HCT116 (cell line): ENCODE results near the gene TBCCD1. TPM values are rescaled to one million over a fixed set of nuclear protein-coding genes. Genes with fewer than 3 reads are reported as not detected.
"Not testable (repeated sequence)": the region's sequence is repeated elsewhere in the genome, so short reads cannot be mapped to it uniquely, and the experiment has no call there.

ENCODE experiments used
- ATAC-seq: fragments of 200-7000 bp; cut with Tn5 transposase; 2 replicates; pipeline ENCODE4 v1.9.1; 2020; ENCODE audit warnings: mild to moderate bottlenecking, moderate library complexity
- BruUV-seq: library from RNA; stranded (reverse); fragments of 400-500 nt; replicated peaks from 2 replicates; lab custom pipeline; 2021; lab: Mats Ljungman, UMichigan
- CTCF ChIA-PET: fragments of 300-600 bp; sonication (Branson Sonifier 250); formaldehyde crosslinking; loops from one replicate; lab custom pipeline; 2021; ENCODE audit warnings: antibody characterized with exemption; lab: Charles Lee
- POLR2A ChIA-PET: fragments of 300-600, 350-600 bp; sonication (Branson Sonifier 250); formaldehyde crosslinking; loops from one replicate; lab custom pipeline; 2021; ENCODE audit warnings: antibody characterized with exemption; lab: Charles Lee
- RAD21 ChIA-PET, 2 experiments: fragments of 300-600 bp; sonication (Branson Sonifier 250); formaldehyde crosslinking; loops; one replicate each; lab custom pipeline; 2023; ENCODE audit warnings: low total read pairs in 2 of 2; ENCODE audit not compliant: uncharacterized antibody in 2 of 2, unreplicated experiment in 2 of 2, low non-redundant PET in 1 of 2; lab: Charles Lee
- DNase-seq: peaks from one replicate; pipeline ENCODE4 v3.0.0-alpha.2; 2010; ENCODE audit warnings: low read depth, low spot score
- H2AFZ ChIP-seq: fragments of 200-600 bp; shearing (Covaris generic), sonication (generic); 2 replicates; pipeline ENCODE4 v1.6.1; 2017; ENCODE audit warnings: low read depth, mixed run types, mixed read lengths, antibody characterized with exemption, low read length; ENCODE audit not compliant: poor library complexity, severe bottlenecking
- H3K27ac ChIP-seq: 2 replicates; pipeline ENCODE4 v1.5.1; 2012; ENCODE audit warnings: low read depth, low read length
- H3K27me3 ChIP-seq: fragments of 200-600 bp; sonication (generic); 2 replicates; pipeline ENCODE4 v1.6.1; 2016; ENCODE audit warnings: mixed run types, low read length, mixed read lengths; ENCODE audit not compliant: insufficient read depth
- H3K36me3 ChIP-seq, 2 experiments: fragments of 200-500 bp in 1 of 2; fragments of 200-600 bp in 1 of 2; sonication (Bioruptor generic) in 1 of 2; sonication (generic) in 1 of 2; 2 replicates each; pipeline versions ENCODE4 v1.5.1 to v1.6.1; 2014 to 2016; ENCODE audit warnings: low read length in 2 of 2, inconsistent platforms in 1 of 2, mixed read lengths in 1 of 2, mixed run types in 1 of 2; ENCODE audit not compliant: insufficient read depth in 2 of 2, control insufficient read depth in 1 of 2
- H3K4me1 ChIP-seq, 2 experiments: fragments of 200-600 bp in 1 of 2; sonication (generic) in 1 of 2; 2 replicates each; pipeline versions ENCODE4 v1.5.1 to v1.6.1; 2012 to 2017; ENCODE audit warnings: low read length in 2 of 2, inconsistent platforms in 1 of 2, mild to moderate bottlenecking in 1 of 2, mixed read lengths in 1 of 2, mixed run types in 1 of 2, moderate library complexity in 1 of 2; ENCODE audit not compliant: insufficient read depth in 2 of 2, control insufficient read depth in 1 of 2
- H3K4me2 ChIP-seq: fragments of 200-600 bp; sonication (generic); 2 replicates; pipeline ENCODE4 v1.6.1; 2017; ENCODE audit warnings: mixed run types, low read length, mixed read lengths
- H3K4me3 ChIP-seq, 2 experiments: fragments of 200-600 bp in 1 of 2; sonication (generic) in 1 of 2; replicated peaks in 1 of 2; 2 replicates each; pipeline ENCODE4 v1.5.1; 2011 to 2016; ENCODE audit warnings: low read length in 2 of 2, control low read depth in 1 of 2, low read depth in 1 of 2, mild to moderate bottlenecking in 1 of 2, mixed read lengths in 1 of 2, mixed run types in 1 of 2
- H3K79me2 ChIP-seq: fragments of 200-600 bp; sonication (generic); 2 replicates; pipeline ENCODE4 v1.6.1; 2017; ENCODE audit warnings: mild to moderate bottlenecking, mixed run types, low read length, moderate library complexity, mixed read lengths; ENCODE audit not compliant: insufficient read depth
- H3K9ac ChIP-seq: fragments of 200-600 bp; sonication (generic); 2 replicates; pipeline ENCODE4 v1.6.1; 2016; ENCODE audit warnings: low read length, mixed read lengths
- H3K9me2 ChIP-seq: fragments of 200-600 bp; sonication (generic), shearing (Covaris generic); 2 replicates; pipeline ENCODE4 v1.6.1; 2017; ENCODE audit warnings: mixed run types, mild to moderate bottlenecking, moderate library complexity; ENCODE audit not compliant: insufficient read depth
- H3K9me3 ChIP-seq, 2 experiments: fragments of 200-500 bp in 1 of 2; fragments of 200-600 bp in 1 of 2; sonication (Bioruptor generic) in 1 of 2; sonication (generic) in 1 of 2; 2 replicates each; pipeline ENCODE4 v1.6.1; 2014 to 2017; ENCODE audit warnings: low read length in 2 of 2, mixed read lengths in 2 of 2, inconsistent platforms in 1 of 2, low read depth in 1 of 2, mild to moderate bottlenecking in 1 of 2, mixed run types in 1 of 2, moderate library complexity in 1 of 2; ENCODE audit not compliant: control insufficient read depth in 1 of 2, insufficient read depth in 1 of 2
- H4K20me1 ChIP-seq: fragments of 200-600 bp; sonication (generic), shearing (Covaris generic); 2 replicates; pipeline ENCODE4 v1.6.1; 2017; ENCODE audit warnings: mixed run types, mild to moderate bottlenecking, moderate library complexity; ENCODE audit not compliant: insufficient read depth
- EGR1 ChIP-seq: IDR thresholded peaks from 2 replicates; pipeline ENCODE4 v1.6.1; 2012; ENCODE audit warnings: low read depth
- ELF1 ChIP-seq: IDR thresholded peaks from 2 replicates; pipeline ENCODE4 v1.6.1; 2012; ENCODE audit warnings: low read depth, borderline replicate concordance
- EZH2 ChIP-seq: fragments of 200-600 bp; sonication (generic); IDR thresholded peaks from 2 replicates; pipeline ENCODE4 v1.6.1; 2017; ENCODE audit warnings: antibody characterized with exemption, mixed run types
- JUND ChIP-seq: IDR thresholded peaks from 2 replicates; pipeline ENCODE4 v1.6.1; 2012
- POLR2AphosphoS5 ChIP-seq: IDR thresholded peaks from 2 replicates; pipeline ENCODE4 v1.6.1; 2011; ENCODE audit warnings: mild to moderate bottlenecking, low read depth, low read length, moderate library complexity
- RAD21 ChIP-seq: IDR thresholded peaks from 2 replicates; pipeline ENCODE4 v1.6.1; 2012; ENCODE audit warnings: low read depth, mild to moderate bottlenecking
- SP1 ChIP-seq: IDR thresholded peaks from 2 replicates; pipeline ENCODE4 v1.6.1; 2012; ENCODE audit warnings: low read depth
- SRF ChIP-seq: IDR thresholded peaks from 2 replicates; pipeline ENCODE4 v1.6.1; 2012; ENCODE audit warnings: low read depth
- TCF7L2 ChIP-seq: IDR thresholded peaks from 2 replicates; pipeline ENCODE4 v1.7.0; 2011; ENCODE audit warnings: borderline replicate concordance, inconsistent platforms; ENCODE audit not compliant: insufficient read depth, insufficient read length; ENCODE audit errors: extremely low read depth
- YY1 ChIP-seq: IDR thresholded peaks from 2 replicates; pipeline ENCODE4 v1.6.1; 2011; ENCODE audit warnings: low read length, low read depth, moderate library complexity, mild to moderate bottlenecking; ENCODE audit not compliant: insufficient replicate concordance; ENCODE audit errors: extremely low read depth
- ZNF274 ChIP-seq: fragments of 200-500 bp; sonication (Bioruptor generic); IDR thresholded peaks from 2 replicates; pipeline ENCODE4 v1.6.1; 2014; ENCODE audit warnings: mild to moderate bottlenecking, low read depth, low read length, inconsistent platforms
- intact Hi-C: fragments of 100-400 bp; cut with micrococcal nuclease; formaldehyde crosslinking; loops from 2 replicates; pipeline ENCODE4 v1.10.0; 2022
- total RNA-seq: library from RNA; stranded (reverse); gene quantifications from one replicate; pipeline ENCODE4 v1.2.1, GENCODE V29; 2021; ENCODE audit not compliant: unreplicated experiment
- TF ChIP-seq, protein P1 (sequence below), 3 experiments: fragments of 200-600 bp in 1 of 3; sonication (generic) in 1 of 3; IDR thresholded peaks in 2 of 3; conservative IDR thresholded peaks in 1 of 3; 2 replicates each; pipeline ENCODE4 v1.5.1; 2012 to 2017; ENCODE audit warnings: low read depth in 2 of 3, low read length in 2 of 3, antibody characterized with exemption in 1 of 3, borderline replicate concordance in 1 of 3, control low read depth in 1 of 3, mild to moderate bottlenecking in 1 of 3, mixed read lengths in 1 of 3, mixed run types in 1 of 3, moderate library complexity in 1 of 3; ENCODE audit not compliant: insufficient read depth in 1 of 3
- TF ChIP-seq, protein P2 (sequence below): IDR thresholded peaks from 2 replicates; pipeline ENCODE4 v1.6.1; 2011; ENCODE audit warnings: mild to moderate bottlenecking, low read length, moderate library complexity; ENCODE audit not compliant: insufficient replicate concordance; ENCODE audit errors: extremely low read depth

Gene TBCCD1
- total RNA-seq, 1 experiment from 2014 or later = 16.8 TPM

DNA sequence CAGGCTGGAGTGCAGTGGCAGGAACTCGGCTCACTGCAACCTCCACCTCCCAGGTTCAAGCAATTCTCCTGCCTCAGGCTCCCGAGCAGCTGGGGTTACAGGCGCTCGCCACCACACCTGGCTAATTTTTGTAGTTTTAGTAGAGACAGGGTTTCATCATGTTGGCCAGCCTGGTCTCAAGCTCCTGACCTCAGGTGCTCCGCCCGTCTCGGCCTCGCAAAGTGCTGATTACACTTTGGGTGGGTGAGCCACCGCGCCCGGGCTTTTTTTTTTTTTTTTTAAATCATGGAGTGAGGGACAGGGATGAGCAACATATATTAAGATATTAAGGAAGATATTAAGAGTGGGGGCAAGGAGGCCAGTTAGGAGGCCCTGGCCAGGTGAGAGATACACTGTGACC lies 2.2 kb upstream of the TBCCD1 start:
- DNase-seq, ATAC-seq, BruUV-seq, H4K20me1 ChIP-seq, H2AFZ ChIP-seq, H3K27me3 ChIP-seq, H3K9me3 ChIP-seq, CTCF ChIA-PET, H3K9me2 ChIP-seq, RAD21 ChIA-PET: not testable (repeated sequence)
- peak overlapping the region; percentile 87 to 94 for H3K4me3 ChIP-seq
- H3K27ac ChIP-seq = peak overlapping the region; percentile 44; the same call in 1 of the 2 replicates
- POLR2A ChIA-PET = interaction anchor here (1.3 to 1.6 kb wide), 2 partner anchors 12 to 21 kb away, joined by 9 read pairs; no protein-coding TSS in a partner anchor
- H3K4me1 ChIP-seq = peaks cover 11 to 32% of the 10 kb centered on the region in 2 experiments
- intact Hi-C loops = loop anchor here (5.0 kb wide), 1 partner anchor 238 kb away; the partner anchor contains the start of gene RFC4
- peak overlapping the region; percentile 92 for H3K4me2 ChIP-seq
- H3K36me3 ChIP-seq = peaks cover 11 to 13% of the 10 kb centered on the region in 2 experiments; a peak in 3 of 4 replicates
- H3K9ac ChIP-seq = peak overlapping the region; percentile 89
- peaks cover 72% of the 10 kb centered on the region for H3K79me2 ChIP-seq

DNA sequence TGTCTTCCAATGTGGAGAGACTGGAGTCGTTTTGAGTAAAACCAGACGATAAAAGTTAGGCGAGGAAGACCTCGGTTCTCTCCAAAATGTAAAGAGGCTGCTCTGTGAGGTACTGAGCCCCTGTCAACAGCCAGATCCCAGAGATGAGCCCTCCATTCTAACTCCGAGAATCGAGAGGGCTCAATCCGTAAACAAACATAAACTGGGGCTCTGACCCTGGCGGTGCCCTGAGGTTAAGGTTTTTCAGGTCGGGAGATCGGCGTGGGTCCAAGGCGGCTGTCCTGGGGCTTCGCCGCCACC lies 417 bp downstream of the TBCCD1 start:
- no peaks in the 10 kb centered on the region for H3K9me2 ChIP-seq
- H3K4me2 ChIP-seq = peak overlapping the region; percentile 93
- H3K27me3 ChIP-seq = no peaks in the 10 kb centered on the region
- H3K9me3 ChIP-seq = no peaks in the 10 kb centered on the region
- ATAC-seq (no peak), DNase-seq (no peak)
- ChIA-PET CTCF (interaction anchor here (1.0 to 3.4 kb wide), 2 partner anchors 26 to 50 kb away, joined by 5 to 12 read pairs; no protein-coding TSS in a partner anchor), POLR2A (interaction anchor here (1.3 kb wide), 1 partner anchor 24 kb away, joined by 3 read pairs; no protein-coding TSS in a partner anchor), RAD21 (no interaction called here)
- H4K20me1 ChIP-seq = no peaks in the 10 kb centered on the region
- intact Hi-C loops = loop anchor here (5.0 kb wide), 1 partner anchor 241 kb away; the partner anchor contains the start of gene RFC4
- peak overlapping the region; percentile 53 for H2AFZ ChIP-seq
- peaks cover 74% of the 10 kb centered on the region for H3K79me2 ChIP-seq
- TF ChIP-seq ZNF274 (no peak), ELF1 (no peak), TCF7L2 (no peak), EZH2 (no peak), EGR1 (no peak), SRF (no peak), RAD21 (no peak), JUND (no peak), POLR2AphosphoS5 (no peak), SP1 (no peak), YY1 (no peak)
- TF ChIP-seq, protein P1, sequence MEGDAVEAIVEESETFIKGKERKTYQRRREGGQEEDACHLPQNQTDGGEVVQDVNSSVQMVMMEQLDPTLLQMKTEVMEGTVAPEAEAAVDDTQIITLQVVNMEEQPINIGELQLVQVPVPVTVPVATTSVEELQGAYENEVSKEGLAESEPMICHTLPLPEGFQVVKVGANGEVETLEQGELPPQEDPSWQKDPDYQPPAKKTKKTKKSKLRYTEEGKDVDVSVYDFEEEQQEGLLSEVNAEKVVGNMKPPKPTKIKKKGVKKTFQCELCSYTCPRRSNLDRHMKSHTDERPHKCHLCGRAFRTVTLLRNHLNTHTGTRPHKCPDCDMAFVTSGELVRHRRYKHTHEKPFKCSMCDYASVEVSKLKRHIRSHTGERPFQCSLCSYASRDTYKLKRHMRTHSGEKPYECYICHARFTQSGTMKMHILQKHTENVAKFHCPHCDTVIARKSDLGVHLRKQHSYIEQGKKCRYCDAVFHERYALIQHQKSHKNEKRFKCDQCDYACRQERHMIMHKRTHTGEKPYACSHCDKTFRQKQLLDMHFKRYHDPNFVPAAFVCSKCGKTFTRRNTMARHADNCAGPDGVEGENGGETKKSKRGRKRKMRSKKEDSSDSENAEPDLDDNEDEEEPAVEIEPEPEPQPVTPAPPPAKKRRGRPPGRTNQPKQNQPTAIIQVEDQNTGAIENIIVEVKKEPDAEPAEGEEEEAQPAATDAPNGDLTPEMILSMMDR (IDR thresholded peaks at IDR 0.05 in 2 of 3, conservative IDR thresholded peaks at IDR 0.05 in 1 of 3; ENCODE audit: borderline replicate concordance in 1 of 3, insufficient read depth in 1 of 3, low read depth in 2 of 3, low read length in 2 of 3) = no peak
- TF ChIP-seq, protein P2, sequence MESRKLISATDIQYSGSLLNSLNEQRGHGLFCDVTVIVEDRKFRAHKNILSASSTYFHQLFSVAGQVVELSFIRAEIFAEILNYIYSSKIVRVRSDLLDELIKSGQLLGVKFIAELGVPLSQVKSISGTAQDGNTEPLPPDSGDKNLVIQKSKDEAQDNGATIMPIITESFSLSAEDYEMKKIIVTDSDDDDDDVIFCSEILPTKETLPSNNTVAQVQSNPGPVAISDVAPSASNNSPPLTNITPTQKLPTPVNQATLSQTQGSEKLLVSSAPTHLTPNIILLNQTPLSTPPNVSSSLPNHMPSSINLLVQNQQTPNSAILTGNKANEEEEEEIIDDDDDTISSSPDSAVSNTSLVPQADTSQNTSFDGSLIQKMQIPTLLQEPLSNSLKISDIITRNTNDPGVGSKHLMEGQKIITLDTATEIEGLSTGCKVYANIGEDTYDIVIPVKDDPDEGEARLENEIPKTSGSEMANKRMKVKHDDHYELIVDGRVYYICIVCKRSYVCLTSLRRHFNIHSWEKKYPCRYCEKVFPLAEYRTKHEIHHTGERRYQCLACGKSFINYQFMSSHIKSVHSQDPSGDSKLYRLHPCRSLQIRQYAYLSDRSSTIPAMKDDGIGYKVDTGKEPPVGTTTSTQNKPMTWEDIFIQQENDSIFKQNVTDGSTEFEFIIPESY = no peak
- peaks cover 11 to 30% of the 10 kb centered on the region in 2 experiments for H3K4me1 ChIP-seq
- H3K9ac ChIP-seq = peak overlapping the region; percentile 90
- no TSS peak for BruUV-seq
- H3K4me3 ChIP-seq = peak overlapping the region; percentile 91 to 95
- peak overlapping the region; percentile 71 for H3K27ac ChIP-seq
- H3K36me3 ChIP-seq = peaks cover 3 to 14% of the 10 kb centered on the region in 2 experiments; a peak in 2 of 4 replicates
